ENCODE results near the gene NME5.

The NME5 gene

DNA sequence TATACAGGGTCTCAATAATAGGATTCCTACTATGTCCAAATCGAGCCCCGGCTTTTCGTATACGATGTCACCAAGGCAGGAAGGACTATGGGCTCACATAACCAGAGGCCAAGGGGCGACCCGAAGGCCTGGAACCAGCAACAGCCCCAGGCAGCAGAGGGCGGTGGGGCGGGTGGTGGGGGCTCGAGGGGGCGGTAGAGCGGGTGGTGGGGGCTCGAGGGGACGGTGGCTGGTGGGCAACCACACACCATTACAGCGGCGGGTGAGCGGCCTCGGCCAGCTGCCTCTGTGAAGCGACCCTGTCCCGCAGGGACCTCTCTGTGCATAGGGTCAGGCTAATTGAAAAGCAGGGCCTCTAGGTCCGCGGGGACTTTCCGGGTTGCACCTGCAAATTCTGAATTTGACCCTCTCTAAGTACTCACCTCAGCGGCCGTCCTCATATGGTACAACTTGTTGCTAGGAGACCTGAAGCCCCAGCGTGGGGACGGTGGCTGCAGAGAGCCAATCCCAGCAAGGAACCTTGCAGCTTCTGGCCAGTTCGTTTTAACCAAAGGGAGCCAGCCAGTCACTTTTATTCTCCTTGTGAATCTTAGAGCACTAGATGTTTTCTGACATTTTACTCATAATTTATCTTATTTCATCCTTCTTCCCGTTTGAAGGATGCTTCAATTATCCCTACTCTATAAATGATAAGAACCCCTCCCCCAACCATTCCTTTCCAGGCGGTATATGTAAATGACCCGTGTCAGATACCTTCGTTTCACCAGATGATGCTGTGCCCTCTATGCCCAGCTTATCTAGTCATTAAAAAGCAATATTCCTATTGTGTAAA lies at the start of gene NME5:
TSS of gene NME5 (minus strand) at position 480 of the 832 bp plus-strand sequence. CDS start 648 bp downstream, outside the sequence.
- peaks cover 2% of the 10 kb centered on the region for H3K36me3 Mint-ChIP-seq
- H3K4me3 Mint-ChIP-seq: no peak within 1 kb of the TSS
- H3K27ac Mint-ChIP-seq: no peak within 1 kb of the TSS
- no peaks in the 10 kb centered on the region for H3K4me1 Mint-ChIP-seq
- peaks cover 7% of the 10 kb centered on the region for H3K27me3 Mint-ChIP-seq
- H3K9me3 Mint-ChIP-seq: no peaks in the 10 kb centered on the region

GRCh38 chr5:138188626-138189025 lies 49.4 kb upstream of the NME5 start:
- no peaks in the 10 kb centered on the region for H3K27me3 Mint-ChIP-seq
- H3K27ac Mint-ChIP-seq: peak overlapping the region; percentile 31
- H3K4me1 Mint-ChIP-seq: no peaks in the 10 kb centered on the region
- H3K4me3 Mint-ChIP-seq: no peak overlapping the region
- peaks cover 7% of the 10 kb centered on the region for H3K36me3 Mint-ChIP-seq
- no peaks in the 10 kb centered on the region for H3K9me3 Mint-ChIP-seq

DNA sequence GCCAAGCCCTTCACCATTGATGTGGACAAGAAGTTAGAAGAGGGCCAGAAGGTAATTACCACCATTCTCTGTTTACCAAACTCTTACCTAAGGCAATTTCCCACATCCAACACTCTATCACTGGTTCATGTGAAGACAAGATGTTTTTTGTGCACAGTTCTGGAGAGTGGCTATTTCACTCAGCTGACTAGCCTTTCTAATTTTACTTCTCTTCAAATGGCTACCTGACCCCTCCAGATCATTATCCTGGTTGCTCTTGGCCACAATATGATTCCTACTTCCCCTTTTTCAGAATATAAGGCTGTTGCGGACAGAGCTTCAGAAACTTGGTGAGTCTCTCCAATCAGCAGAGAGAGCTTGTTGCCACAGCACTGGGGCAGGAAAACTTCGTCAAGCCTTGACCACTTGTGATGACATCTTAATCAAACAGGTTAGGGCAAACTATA lies 46.8 kb upstream of the NME5 start:
- peak overlapping the region; percentile 35 for H3K27ac Mint-ChIP-seq
- no peaks in the 10 kb centered on the region for H3K9me3 Mint-ChIP-seq
- peaks cover 2% of the 10 kb centered on the region for H3K36me3 Mint-ChIP-seq
- no peaks in the 10 kb centered on the region for H3K4me1 Mint-ChIP-seq
- H3K27me3 Mint-ChIP-seq: no peaks in the 10 kb centered on the region
- no peak overlapping the region for H3K4me3 Mint-ChIP-seq

- Mint-ChIP-seq H3K27me3 (no peaks in the 10 kb centered on the region), H3K4me1 (no peaks in the 10 kb centered on the region), H3K36me3 (no peaks in the 10 kb centered on the region), H3K4me3 (no peak overlapping the region), H3K27ac (no peak overlapping the region), H3K9me3 (no peaks in the 10 kb centered on the region)
These were observed 43.6 kb upstream of the NME5 start for GRCh38 chr5:138182808-138183207.

- H3K4me1 Mint-ChIP-seq: peaks cover 5% of the 10 kb centered on the region
- H3K27me3 Mint-ChIP-seq: no peaks in the 10 kb centered on the region
- no peak overlapping the region for H3K4me3 Mint-ChIP-seq
- H3K36me3 Mint-ChIP-seq: peaks cover 1% of the 10 kb centered on the region
- no peaks in the 10 kb centered on the region for H3K9me3 Mint-ChIP-seq
- no peak overlapping the region for H3K27ac Mint-ChIP-seq
These were observed 41.6 kb upstream of the NME5 start for GRCh38 chr5:138180841-138181240.

- Mint-ChIP-seq H3K36me3 (peaks cover 3% of the 10 kb centered on the region), H3K27me3 (no peaks in the 10 kb centered on the region), H3K4me1 (peaks cover 5% of the 10 kb centered on the region), H3K9me3 (no peaks in the 10 kb centered on the region), H3K27ac (no peak overlapping the region), H3K4me3 (no peak overlapping the region)
These were observed 41.1 kb upstream of the NME5 start for GRCh38 chr5:138180183-138180782.

GRCh38 chr5:138179277-138179857 lies 40.1 kb upstream of the NME5 start:
- Mint-ChIP-seq H3K27me3 (no peaks in the 10 kb centered on the region), H3K27ac (peak overlapping the region; percentile 62), H3K4me3 (no peak overlapping the region), H3K4me1 (peaks cover 8% of the 10 kb centered on the region), H3K9me3 (no peaks in the 10 kb centered on the region), H3K36me3 (peaks cover 5% of the 10 kb centered on the region)

DNA sequence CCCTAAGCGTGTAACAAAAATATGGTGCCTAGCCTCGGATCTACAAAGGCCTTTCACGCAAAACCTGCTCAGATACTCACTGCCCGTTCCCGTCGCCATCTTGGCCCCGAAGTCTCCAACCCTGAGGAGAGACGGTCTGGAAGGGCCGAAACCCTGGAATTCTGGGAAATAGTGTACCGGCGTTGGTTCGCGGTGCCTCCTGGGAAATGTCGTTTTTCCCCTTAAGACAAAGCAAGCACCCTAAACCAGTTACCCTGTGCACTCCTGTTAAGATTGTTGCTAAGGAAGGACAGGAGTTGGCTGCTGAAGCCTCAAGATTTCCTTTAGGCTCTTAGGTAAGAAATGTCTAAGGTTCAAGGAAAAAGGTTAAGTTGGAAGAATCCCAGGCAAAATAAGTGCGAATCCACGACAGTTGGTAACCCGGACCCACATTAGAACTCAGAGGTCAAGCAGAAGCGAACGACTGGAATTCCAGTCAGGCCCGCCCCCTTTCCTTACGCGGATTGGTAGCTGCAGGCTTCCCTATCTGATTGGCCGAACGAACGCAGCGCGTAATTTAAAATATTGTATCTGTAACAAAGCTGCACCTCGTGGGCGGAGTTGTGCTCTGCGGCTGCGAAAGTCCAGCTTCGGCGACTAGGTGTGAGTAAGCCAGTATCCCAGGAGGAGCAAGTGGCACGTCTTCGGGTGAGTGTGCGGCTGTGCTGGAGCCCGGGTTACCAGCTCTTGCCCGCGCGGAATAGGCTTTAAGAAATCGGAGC lies 39.5 kb upstream of the NME5 start, which contains the start of the genes BRD8 and KIF20A:
TSS of gene BRD8 (minus strand) at position 115 of the 761 bp plus-strand sequence. CDS start at position 99, 16 bp downstream.
TSS of gene KIF20A (plus strand) at position 597 of the 761 bp plus-strand sequence. CDS start 569 bp downstream, outside the sequence.
- no peaks in the 10 kb centered on the region for H3K9me3 Mint-ChIP-seq
- H3K36me3 Mint-ChIP-seq: peaks cover 5% of the 10 kb centered on the region
- no peak within 1 kb of the TSS for H3K4me3 Mint-ChIP-seq
- no peaks in the 10 kb centered on the region for H3K27me3 Mint-ChIP-seq
- H3K4me1 Mint-ChIP-seq: peaks cover 11% of the 10 kb centered on the region
- H3K27ac Mint-ChIP-seq: peak within 1 kb of the TSS; percentile 62

- no peak overlapping the region for H3K27ac Mint-ChIP-seq
- no peak overlapping the region for H3K4me3 Mint-ChIP-seq
- H3K4me1 Mint-ChIP-seq: peaks cover 14% of the 10 kb centered on the region
- H3K27me3 Mint-ChIP-seq: no peaks in the 10 kb centered on the region
- H3K36me3 Mint-ChIP-seq: peaks cover 5% of the 10 kb centered on the region
- no peaks in the 10 kb centered on the region for H3K9me3 Mint-ChIP-seq
These were observed 38.8 kb upstream of the NME5 start for GRCh38 chr5:138177941-138178515.

- Mint-ChIP-seq H3K4me1 (peaks cover 12% of the 10 kb centered on the region), H3K27me3 (no peaks in the 10 kb centered on the region), H3K27ac (no peak overlapping the region), H3K9me3 (no peaks in the 10 kb centered on the region), H3K36me3 (peaks cover 23% of the 10 kb centered on the region), H3K4me3 (no peak overlapping the region)
These were observed 31.1 kb upstream of the NME5 start for GRCh38 chr5:138170299-138170698.

DNA sequence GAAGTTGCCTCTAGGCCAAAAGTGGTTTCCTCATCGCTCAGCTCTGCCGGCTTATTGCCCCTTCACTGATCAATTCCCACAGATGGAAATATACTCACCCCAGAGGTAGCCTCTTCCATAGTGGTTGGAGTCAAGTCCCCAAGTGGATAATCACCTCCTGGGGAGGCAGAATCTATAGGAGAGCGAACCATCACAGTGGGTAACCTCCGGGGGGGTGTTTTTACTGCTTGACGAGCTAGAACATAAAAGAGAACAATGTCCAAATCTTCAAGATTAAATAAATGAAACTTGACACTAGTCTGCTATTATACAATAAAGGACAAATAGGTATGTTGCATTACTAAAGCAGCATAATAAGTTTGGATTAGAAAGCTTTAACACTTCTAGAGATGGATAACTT lies 29.9 kb upstream of the NME5 start:
- Mint-ChIP-seq H3K4me3 (no peak overlapping the region), H3K36me3 (peaks cover 21% of the 10 kb centered on the region), H3K27ac (no peak overlapping the region)

DNA sequence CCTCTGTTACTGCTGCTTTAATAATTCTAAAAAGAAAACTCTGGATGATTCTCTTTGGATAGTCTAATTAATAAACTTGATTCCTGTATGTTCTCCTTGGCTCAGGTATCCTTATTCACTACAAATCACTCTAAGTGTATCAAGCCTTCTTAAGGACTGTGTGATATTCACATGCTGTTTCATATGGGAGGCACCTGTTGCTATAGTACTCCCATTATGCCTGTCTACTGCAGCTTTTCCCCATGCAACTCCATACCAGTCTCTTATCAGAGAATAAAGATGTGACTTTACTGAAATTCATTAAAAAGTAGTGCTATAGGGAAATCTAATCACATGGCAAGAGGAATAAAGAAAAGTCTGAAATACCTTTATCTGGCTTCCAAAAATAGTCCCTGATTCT lies 24.5 kb upstream of the NME5 start:
- Mint-ChIP-seq H3K4me1 (no peaks in the 10 kb centered on the region), H3K27me3 (no peaks in the 10 kb centered on the region), H3K27ac (no peak overlapping the region), H3K36me3 (peaks cover 27% of the 10 kb centered on the region), H3K9me3 (no peaks in the 10 kb centered on the region), H3K4me3 (no peak overlapping the region)

More for the DNA sequence above, 29.9 kb upstream of the NME5 start:
- no peaks in the 10 kb centered on the region for H3K27me3 Mint-ChIP-seq
- peaks cover 9% of the 10 kb centered on the region for H3K4me1 Mint-ChIP-seq
- no peaks in the 10 kb centered on the region for H3K9me3 Mint-ChIP-seq

DNA sequence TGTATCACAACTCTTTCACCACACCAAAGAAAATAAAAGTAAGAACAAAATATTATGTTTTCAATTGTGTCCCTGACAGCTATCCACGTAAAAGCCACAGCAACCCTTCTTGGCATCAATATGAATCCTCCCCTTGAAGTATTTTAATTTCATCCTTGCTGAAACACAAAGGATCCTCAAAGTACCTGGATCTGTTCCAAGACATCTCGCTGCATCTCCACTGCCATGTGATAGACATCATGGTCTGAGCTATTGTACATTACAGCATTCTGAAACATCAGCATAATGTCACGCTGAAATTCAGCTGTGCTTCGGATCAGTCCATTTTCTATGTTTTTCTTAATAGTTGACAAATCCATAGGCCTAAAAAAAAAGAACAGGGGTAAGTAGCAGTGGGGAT lies 21.5 kb upstream of the NME5 start:
- H3K9me3 Mint-ChIP-seq: no peaks in the 10 kb centered on the region

DNA sequence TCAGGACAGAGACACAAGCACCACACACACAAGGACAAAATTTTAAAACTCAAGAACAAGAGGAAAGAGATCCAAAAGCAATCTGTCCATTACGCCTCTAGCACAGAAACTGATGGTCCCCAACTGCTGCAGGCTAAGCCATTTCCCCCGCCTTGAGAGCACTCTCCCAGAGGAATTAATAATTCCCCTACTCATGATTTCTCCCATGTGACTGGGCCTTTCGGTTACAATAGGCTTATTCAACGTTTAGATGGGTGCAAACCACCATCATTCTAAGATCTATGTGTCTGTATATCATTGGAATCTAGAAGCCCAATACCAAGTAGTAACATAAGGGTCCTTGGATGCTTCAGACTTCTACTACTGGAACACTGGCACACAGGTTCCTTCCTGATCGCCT lies 20.4 kb upstream of the NME5 start:
- Mint-ChIP-seq H3K36me3 (peaks cover 33% of the 10 kb centered on the region), H3K4me1 (no peaks in the 10 kb centered on the region), H3K27me3 (no peaks in the 10 kb centered on the region), H3K4me3 (no peak overlapping the region), H3K27ac (no peak overlapping the region), H3K9me3 (no peaks in the 10 kb centered on the region)

More for the DNA sequence above, 21.5 kb upstream of the NME5 start:
- Mint-ChIP-seq H3K27ac (no peak overlapping the region), H3K4me3 (no peak overlapping the region), H3K4me1 (no peaks in the 10 kb centered on the region), H3K27me3 (no peaks in the 10 kb centered on the region), H3K36me3 (peaks cover 33% of the 10 kb centered on the region)

- H3K4me3 Mint-ChIP-seq: no peak overlapping the region
- no peaks in the 10 kb centered on the region for H3K4me1 Mint-ChIP-seq
- no peaks in the 10 kb centered on the region for H3K27me3 Mint-ChIP-seq
- peaks cover 26% of the 10 kb centered on the region for H3K36me3 Mint-ChIP-seq
- H3K27ac Mint-ChIP-seq: no peak overlapping the region
- H3K9me3 Mint-ChIP-seq: no peaks in the 10 kb centered on the region
These were observed 18.4 kb upstream of the NME5 start for GRCh38 chr5:138157626-138158025.
